HepG2 (cell line): ENCODE results near the gene TTC31. TPM values are rescaled to one million over a fixed set of nuclear protein-coding genes. Genes with fewer than 3 reads are reported as not detected.
A peak's percentile ranks its signal among the peaks of the same experiment; 100 is the strongest.

Experiments used
- ATF6 ChIP-seq: sonication (generic); formaldehyde crosslinking; conservative IDR thresholded peaks from 2 replicates; pipeline ENCODE4 v1.4.0; 2020; ENCODE audit warnings: missing genetic modification reagents
- FOXM1 ChIP-seq: sonication (generic); formaldehyde crosslinking; IDR thresholded peaks from 2 replicates; pipeline ENCODE4 v1.5.0; 2020; ENCODE audit warnings: missing genetic modification reagents
- NFYB ChIP-seq: sonication (generic); formaldehyde crosslinking; IDR thresholded peaks from 2 replicates; pipeline ENCODE4 v1.4.0; 2020; ENCODE audit warnings: missing genetic modification reagents
- NFYC ChIP-seq: IDR thresholded peaks from 2 replicates; pipeline ENCODE4 v1.6.1; 2016; ENCODE audit warnings: missing genetic modification reagents, missing compliant biosample characterization
- NONO ChIP-seq, 2 experiments: fragments of 450-650 bp in 1 of 2; sonication (generic) in 1 of 2; formaldehyde crosslinking in 1 of 2; IDR thresholded peaks in 1 of 2; conservative IDR thresholded peaks in 1 of 2; 2 replicates each; pipeline versions ENCODE4 v1.6.1 to v1.8.0; 2017 to 2022; ENCODE audit warnings: mild to moderate bottlenecking in 1 of 2, missing genetic modification reagents in 1 of 2, moderate library complexity in 1 of 2
- NR2C2 ChIP-seq: sonication (generic); formaldehyde crosslinking; IDR thresholded peaks from 2 replicates; pipeline ENCODE4 v1.4.0; 2020; ENCODE audit warnings: missing genetic modification reagents, mild to moderate bottlenecking, moderate library complexity, borderline replicate concordance
- RFXANK ChIP-seq: IDR thresholded peaks from 2 replicates; pipeline ENCODE4 v1.6.1; 2016
- RFXAP ChIP-seq: sonication (generic); formaldehyde crosslinking; IDR thresholded peaks from 2 replicates; pipeline ENCODE4 v1.4.0; 2020; ENCODE audit warnings: missing genetic modification reagents, borderline replicate concordance
- RXRA ChIP-seq: sonication (generic); formaldehyde crosslinking; IDR thresholded peaks from 2 replicates; pipeline ENCODE4 v1.5.1; 2020; ENCODE audit warnings: missing genetic modification reagents
- SALL1 ChIP-seq: sonication (generic); formaldehyde crosslinking; IDR thresholded peaks from 2 replicates; pipeline ENCODE4 v1.8.0; 2022; ENCODE audit warnings: mild to moderate bottlenecking, missing genetic modification reagents
- SRF ChIP-seq: IDR thresholded peaks from 2 replicates; pipeline ENCODE4 v1.6.1; 2011; ENCODE audit warnings: mild to moderate bottlenecking, low read depth, low read length, moderate library complexity
- SRSF1 ChIP-seq: fragments of 200-400 bp; formaldehyde crosslinking; optimal IDR thresholded peaks from 2 replicates; pipeline ENCODE3; 2017; ENCODE audit warnings: mild to moderate bottlenecking, low read depth, low read length, moderate library complexity
- TAF1 ChIP-seq: sonication (generic); formaldehyde crosslinking; IDR thresholded peaks from 2 replicates; pipeline ENCODE4 v1.4.0; 2020; ENCODE audit warnings: missing genetic modification reagents
- TBX2 ChIP-seq: sonication (generic); formaldehyde crosslinking; IDR thresholded peaks from 2 replicates; pipeline ENCODE4 v1.5.0; 2020; ENCODE audit warnings: missing genetic modification reagents, mild to moderate bottlenecking, borderline replicate concordance
- TCF12 ChIP-seq, 2 experiments: fragments of 450-650 bp in 1 of 2; sonication (generic) in 1 of 2; formaldehyde crosslinking in 1 of 2; IDR thresholded peaks; 2 replicates each; pipeline versions ENCODE4 v1.6.1 to v1.8.0; 2017 to 2022; ENCODE audit warnings: antibody characterized with exemption in 1 of 2, mild to moderate bottlenecking in 1 of 2, missing genetic modification reagents in 1 of 2, moderate library complexity in 1 of 2
- ZFP41 ChIP-seq: sonication (generic); formaldehyde crosslinking; IDR thresholded peaks from 2 replicates; pipeline ENCODE4 v1.4.0; 2020; ENCODE audit warnings: mild to moderate bottlenecking, missing genetic modification reagents, borderline replicate concordance
- ZNF333 ChIP-seq: sonication (generic); formaldehyde crosslinking; IDR thresholded peaks from 2 replicates; pipeline ENCODE4 v1.4.0; 2020; ENCODE audit warnings: mild to moderate bottlenecking, missing genetic modification reagents, borderline replicate concordance
- ZNF335 ChIP-seq: sonication (generic); formaldehyde crosslinking; IDR thresholded peaks from 2 replicates; pipeline ENCODE4 v1.4.0; 2020; ENCODE audit warnings: missing genetic modification reagents
- ZZZ3 ChIP-seq: sonication (generic); formaldehyde crosslinking; IDR thresholded peaks from 2 replicates; pipeline ENCODE4 v1.4.0; 2020; ENCODE audit warnings: missing genetic modification reagents, mild to moderate bottlenecking, borderline replicate concordance
- polyA plus RNA-seq, 8 experiments: library from polyadenylated mRNA; depleted of rRNA in 3 of 8; stranded (reverse) in 7 of 8; unstranded in 1 of 8; fragments of >200 nt; fragmentation: Illumina TruSeq in 4 of 8; extraction: Trizol in 4 of 8; gene quantifications; 2 replicates each; pipeline versions ENCODE4 v1.2.1 to v1.2.3, GENCODE V29; 2011 to 2016; ENCODE audit warnings: low read depth in 4 of 8, missing spikeins in 1 of 8, mixed read lengths in 1 of 8; ENCODE audit not compliant: insufficient read depth in 1 of 8
- total RNA-seq, 5 experiments: library from RNA; depleted of rRNA; stranded (reverse); fragments of >200 nt; fragmentation: Illumina TruSeq; extraction: Trizol; gene quantifications; 2 replicates each; pipeline ENCODE4 v1.2.3, GENCODE V29; 2016; ENCODE audit warnings: low read depth in 1 of 5
- TF ChIP-seq, protein P1 (sequence below): IDR thresholded peaks from 2 replicates; pipeline ENCODE4 v1.6.1; 2012; ENCODE audit warnings: low read length, improper control_type of control experiment
- TF ChIP-seq, protein P2 (sequence below): fragments of 450-650 bp; IDR thresholded peaks from 2 replicates; pipeline ENCODE4 v1.6.1; 2016
- TF ChIP-seq, protein P3 (sequence below): sonication (generic); formaldehyde crosslinking; IDR thresholded peaks from 2 replicates; pipeline ENCODE4 v1.4.0; 2020; ENCODE audit warnings: mild to moderate bottlenecking, missing genetic modification reagents

The TTC31 gene
- total and polyA plus RNA-seq, 2 of the 13 experiments (the other 11 are each of a cell fraction or from before 2014, with no cell fraction given), result 28.3 to 39.5 TPM

DNA sequence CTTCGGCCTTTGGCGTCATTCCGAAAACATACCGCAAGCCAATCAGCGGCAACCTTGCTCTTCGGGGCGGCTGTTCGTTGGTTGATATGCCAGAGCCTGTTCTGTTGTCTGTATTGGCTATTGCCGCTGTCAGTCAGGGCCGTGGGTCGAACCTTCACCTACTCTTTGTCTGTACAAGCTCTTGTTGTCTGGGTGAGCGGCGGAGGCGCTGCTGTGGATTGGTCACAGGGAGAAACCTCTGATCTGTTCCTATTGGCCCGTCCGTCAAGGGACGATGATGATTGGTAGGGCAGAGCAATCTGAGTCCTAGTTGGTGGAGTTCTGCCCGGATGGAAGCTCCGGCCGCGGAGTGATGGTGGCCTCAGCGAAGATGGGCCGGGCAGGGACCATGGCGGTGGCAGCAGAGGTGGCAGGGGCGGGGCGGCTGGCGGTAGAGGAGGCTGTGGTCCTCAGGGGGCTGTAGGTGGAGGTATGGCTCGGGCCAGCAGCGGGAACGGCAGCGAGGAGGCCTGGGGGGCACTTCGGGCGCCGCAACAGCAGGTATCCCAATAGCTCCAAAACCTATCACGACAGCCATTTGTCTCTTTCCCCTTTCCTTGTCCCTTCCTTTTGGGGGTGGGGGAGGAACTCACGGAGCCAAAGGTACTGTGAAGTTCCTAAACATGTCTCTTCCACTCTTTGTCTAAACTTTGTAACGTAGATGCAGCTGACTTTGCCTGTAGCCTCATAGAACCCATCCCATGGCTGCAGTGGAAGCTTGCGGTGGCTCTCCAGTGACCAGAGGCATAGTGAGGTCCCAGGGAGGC is 24.5 kb upstream of the TTC31 start, which contains the start of gene WBP1 (continued):
- TF ChIP-seq, protein P1, sequence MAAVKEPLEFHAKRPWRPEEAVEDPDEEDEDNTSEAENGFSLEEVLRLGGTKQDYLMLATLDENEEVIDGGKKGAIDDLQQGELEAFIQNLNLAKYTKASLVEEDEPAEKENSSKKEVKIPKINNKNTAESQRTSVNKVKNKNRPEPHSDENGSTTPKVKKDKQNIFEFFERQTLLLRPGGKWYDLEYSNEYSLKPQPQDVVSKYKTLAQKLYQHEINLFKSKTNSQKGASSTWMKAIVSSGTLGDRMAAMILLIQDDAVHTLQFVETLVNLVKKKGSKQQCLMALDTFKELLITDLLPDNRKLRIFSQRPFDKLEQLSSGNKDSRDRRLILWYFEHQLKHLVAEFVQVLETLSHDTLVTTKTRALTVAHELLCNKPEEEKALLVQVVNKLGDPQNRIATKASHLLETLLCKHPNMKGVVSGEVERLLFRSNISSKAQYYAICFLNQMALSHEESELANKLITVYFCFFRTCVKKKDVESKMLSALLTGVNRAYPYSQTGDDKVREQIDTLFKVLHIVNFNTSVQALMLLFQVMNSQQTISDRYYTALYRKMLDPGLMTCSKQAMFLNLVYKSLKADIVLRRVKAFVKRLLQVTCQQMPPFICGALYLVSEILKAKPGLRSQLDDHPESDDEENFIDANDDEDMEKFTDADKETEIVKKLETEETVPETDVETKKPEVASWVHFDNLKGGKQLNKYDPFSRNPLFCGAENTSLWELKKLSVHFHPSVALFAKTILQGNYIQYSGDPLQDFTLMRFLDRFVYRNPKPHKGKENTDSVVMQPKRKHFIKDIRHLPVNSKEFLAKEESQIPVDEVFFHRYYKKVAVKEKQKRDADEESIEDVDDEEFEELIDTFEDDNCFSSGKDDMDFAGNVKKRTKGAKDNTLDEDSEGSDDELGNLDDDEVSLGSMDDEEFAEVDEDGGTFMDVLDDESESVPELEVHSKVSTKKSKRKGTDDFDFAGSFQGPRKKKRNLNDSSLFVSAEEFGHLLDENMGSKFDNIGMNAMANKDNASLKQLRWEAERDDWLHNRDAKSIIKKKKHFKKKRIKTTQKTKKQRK, result peak; percentile 71
- no peak for TF ChIP-seq TCF12 (IDR thresholded peaks at IDR 0.05)
- TF ChIP-seq TCF12 (CRISPR knock-in tag; IDR thresholded peaks at IDR 0.05), result no peak
- TF ChIP-seq NFYC (CRISPR knock-in tag), result peak; percentile 97
- peak; percentile 96 for TF ChIP-seq NFYB (CRISPR knock-in tag)
- TF ChIP-seq, protein P2, sequence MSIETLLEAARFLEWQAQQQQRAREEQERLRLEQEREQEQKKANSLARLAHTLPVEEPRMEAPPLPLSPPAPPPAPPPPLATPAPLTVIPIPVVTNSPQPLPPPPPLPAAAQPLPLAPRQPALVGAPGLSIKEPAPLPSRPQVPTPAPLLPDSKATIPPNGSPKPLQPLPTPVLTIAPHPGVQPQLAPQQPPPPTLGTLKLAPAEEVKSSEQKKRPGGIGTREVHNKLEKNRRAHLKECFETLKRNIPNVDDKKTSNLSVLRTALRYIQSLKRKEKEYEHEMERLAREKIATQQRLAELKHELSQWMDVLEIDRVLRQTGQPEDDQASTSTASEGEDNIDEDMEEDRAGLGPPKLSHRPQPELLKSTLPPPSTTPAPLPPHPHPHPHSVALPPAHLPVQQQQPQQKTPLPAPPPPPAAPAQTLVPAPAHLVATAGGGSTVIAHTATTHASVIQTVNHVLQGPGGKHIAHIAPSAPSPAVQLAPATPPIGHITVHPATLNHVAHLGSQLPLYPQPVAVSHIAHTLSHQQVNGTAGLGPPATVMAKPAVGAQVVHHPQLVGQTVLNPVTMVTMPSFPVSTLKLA, result peak; percentile 64
- peak; percentile 62 for TF ChIP-seq TBX2 (CRISPR knock-in tag)
- TF ChIP-seq FOXM1 (CRISPR knock-in tag), result 0 out of 2 replicates have a peak, but pooled peaks have one; percentile 70
- no peak; the same call in 1 of the 2 replicates for TF ChIP-seq ZNF333 (CRISPR knock-in tag)
- no peak for TF ChIP-seq NONO (IDR thresholded peaks at IDR 0.05)
- peak; percentile 31; the same call in 1 of the 2 replicates for TF ChIP-seq NONO (CRISPR knock-in tag; conservative IDR thresholded peaks at IDR 0.05)
- 0 out of 2 replicates have a peak, but pooled peaks have one; percentile 38 for TF ChIP-seq SRF
- TF ChIP-seq ATF6 (CRISPR knock-in tag), result no peak
- TF ChIP-seq, protein P3, sequence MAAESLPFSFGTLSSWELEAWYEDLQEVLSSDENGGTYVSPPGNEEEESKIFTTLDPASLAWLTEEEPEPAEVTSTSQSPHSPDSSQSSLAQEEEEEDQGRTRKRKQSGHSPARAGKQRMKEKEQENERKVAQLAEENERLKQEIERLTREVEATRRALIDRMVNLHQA (CRISPR knock-in tag), result no peak
- TF ChIP-seq RFXANK (CRISPR knock-in tag), result peak; percentile 88; the same call in 1 of the 2 replicates
- peak; percentile 14; the same call in 1 of the 2 replicates for TF ChIP-seq ZFP41 (CRISPR knock-in tag)
- TF ChIP-seq RXRA, result 0 out of 2 replicates have a peak, but pooled peaks have one; percentile 21
- peak; percentile 99 for TF ChIP-seq RFXAP (CRISPR knock-in tag)
- peak; percentile 52; the same call in 1 of the 2 replicates for TF ChIP-seq TAF1 (CRISPR knock-in tag)
- TF ChIP-seq ZZZ3 (CRISPR knock-in tag), result 0 out of 2 replicates have a peak, but pooled peaks have one; percentile 8
- TF ChIP-seq SRSF1, result peak; percentile 23
- TF ChIP-seq NR2C2 (CRISPR knock-in tag), result peak; percentile 76
- peak; percentile 16; the same call in 1 of the 2 replicates for TF ChIP-seq SALL1 (CRISPR knock-in tag)
- TF ChIP-seq ZNF335 (CRISPR knock-in tag), result 0 out of 2 replicates have a peak, but pooled peaks have one; percentile 13
